Gastrocnemius medialis (tissue), 4 donors: ENCODE measurements around the gene CDK2AP2. TPM values are rescaled to one million over a fixed set of nuclear protein-coding genes. Genes with fewer than 3 reads are reported as not detected.
"Not testable (repeated sequence)": the region's sequence is repeated elsewhere in the genome, so short reads cannot be mapped to it uniquely, and the experiment has no call there.

Experiments
- ATAC-seq, 2 donors: fragments of 150-250 bp; one replicate each; pipeline ENCODE4 v1.9.1; 2016
- DNase-seq, 2 donors: peaks; one replicate each; pipeline ENCODE4 v3.0.0-alpha.2; 2019
- H3K27ac ChIP-seq, 4 donors: fragments of 200-600 bp; sonication (generic); 1 replicate in 1 of 4; 2 replicates in 3 of 4; pipeline ENCODE4 v1.5.1; 2016 to 2018; ENCODE audit warnings: mild to moderate bottlenecking in 2 of 4, moderate library complexity in 1 of 4
- H3K27me3 ChIP-seq, 3 donors: fragments of 200-600 bp; sonication (generic) in 2 of 3; 1 replicate in 1 of 3; 2 replicates in 2 of 3; pipeline versions ENCODE4 v1.5.1 to v1.6.0; 2016 to 2019; ENCODE audit warnings: mild to moderate bottlenecking in 1 of 3, moderate library complexity in 1 of 3
- H3K36me3 ChIP-seq, 2 donors: fragments of 200-600 bp; sonication (generic) in 1 of 2; one replicate each; pipeline ENCODE4 v1.5.1; 2017 to 2018
- H3K4me1 ChIP-seq, 2 donors: fragments of 200-600 bp; sonication (generic) in 1 of 2; one replicate each; pipeline ENCODE4 v1.5.1; 2016 to 2017; ENCODE audit warnings: mild to moderate bottlenecking in 2 of 2
- H3K4me3 ChIP-seq, 4 donors: fragments of 200-600 bp; sonication (generic) in 3 of 4; 1 replicate in 1 of 4; 2 replicates in 3 of 4; pipeline ENCODE4 v1.5.1; 2016 to 2019; ENCODE audit warnings: mild to moderate bottlenecking in 2 of 4
- H3K9me3 ChIP-seq, 3 donors: fragments of 200-600 bp; sonication (generic) in 2 of 3; 1 replicate in 1 of 3; 2 replicates in 2 of 3; pipeline ENCODE4 v1.5.1; 2016 to 2019
- POLR2A ChIP-seq, 2 donors: fragments of 450-650 bp; IDR thresholded peaks; one replicate each; pipeline ENCODE4 v1.6.1; 2017; ENCODE audit warnings: antibody characterized with exemption in 2 of 2, mild to moderate bottlenecking in 2 of 2, moderate library complexity in 2 of 2
- in situ Hi-C, 4 donors: fragments of 200-750 bp; cut with MboI; loops; one replicate each; pipeline versions ENCODE4 v1.15.0 to v1.8.0; 2017; ENCODE audit warnings: low sequenced_read_pairs in 4 of 4
- intact Hi-C: fragments of 100-400 bp; cut with DNase I; formaldehyde crosslinking; loops from one replicate; pipeline ENCODE4 v1.15.1; 2023; ENCODE audit warnings: low total_unique reads
- total RNA-seq, 4 donors: library from RNA; depleted of rRNA; stranded (reverse); fragments of >200 nt; gene quantifications; one replicate each; pipeline versions ENCODE4 v1.1.0 to v1.2.3, GENCODE V29; 2016
- TF ChIP-seq, protein P1 (sequence below), 5 experiments: fragments of 450-650 bp in 3 of 5; fragments of 200-600 bp in 2 of 5; sonication (generic) in 2 of 5; IDR thresholded peaks in 4 of 5; conservative IDR thresholded peaks in 1 of 5; 1 replicate in 4 of 5; 2 replicates in 1 of 5; pipeline ENCODE4 v1.5.1; 2016 to 2019; ENCODE audit warnings: antibody characterized with exemption in 5 of 5, mild to moderate bottlenecking in 3 of 5, moderate library complexity in 3 of 5

Gene CDK2AP2
- total RNA-seq, 4 donors from 2014 or later = 24.1 to 47.5 (median 37.3) TPM

DNA sequence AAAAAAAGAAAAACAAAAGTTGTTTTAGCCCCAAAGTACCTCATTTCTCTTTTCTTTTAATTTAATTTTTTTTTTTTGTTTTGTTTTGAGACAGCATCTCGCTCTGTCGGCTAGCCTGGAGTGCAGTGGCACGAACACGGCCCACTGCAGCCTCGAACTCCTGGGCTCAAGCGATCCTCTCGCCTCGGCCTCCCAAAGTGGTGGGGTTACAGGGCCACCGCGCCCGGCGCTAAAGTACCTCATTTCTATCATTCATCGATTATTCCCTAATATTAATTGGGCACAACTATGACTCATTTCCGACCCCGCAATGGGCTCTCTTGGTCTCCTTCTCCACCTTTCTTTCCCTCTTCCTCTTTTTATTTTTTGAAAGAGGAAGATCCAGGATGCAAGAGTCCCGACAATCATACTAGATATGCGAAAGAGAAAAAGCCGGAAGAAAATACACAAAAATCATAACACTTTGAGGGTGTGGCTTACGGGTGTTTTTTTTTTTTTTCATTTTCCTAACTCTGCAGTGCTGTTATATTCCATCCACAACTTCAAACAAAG, 25.6 kb downstream of the CDK2AP2 start:
- intact Hi-C loops = loop anchor here (2.0 kb wide), 1 partner anchor 24 kb away; no protein-coding TSS in a partner anchor
- DNase-seq = no peak
- H3K36me3 ChIP-seq = peaks cover 0 to 5% of the 10 kb centered on the region in 2 donors
- in situ Hi-C loops = no loop called here
- TF ChIP-seq POLR2A (IDR thresholded peaks at IDR 0.05) = no peak
- TF ChIP-seq, protein P1, sequence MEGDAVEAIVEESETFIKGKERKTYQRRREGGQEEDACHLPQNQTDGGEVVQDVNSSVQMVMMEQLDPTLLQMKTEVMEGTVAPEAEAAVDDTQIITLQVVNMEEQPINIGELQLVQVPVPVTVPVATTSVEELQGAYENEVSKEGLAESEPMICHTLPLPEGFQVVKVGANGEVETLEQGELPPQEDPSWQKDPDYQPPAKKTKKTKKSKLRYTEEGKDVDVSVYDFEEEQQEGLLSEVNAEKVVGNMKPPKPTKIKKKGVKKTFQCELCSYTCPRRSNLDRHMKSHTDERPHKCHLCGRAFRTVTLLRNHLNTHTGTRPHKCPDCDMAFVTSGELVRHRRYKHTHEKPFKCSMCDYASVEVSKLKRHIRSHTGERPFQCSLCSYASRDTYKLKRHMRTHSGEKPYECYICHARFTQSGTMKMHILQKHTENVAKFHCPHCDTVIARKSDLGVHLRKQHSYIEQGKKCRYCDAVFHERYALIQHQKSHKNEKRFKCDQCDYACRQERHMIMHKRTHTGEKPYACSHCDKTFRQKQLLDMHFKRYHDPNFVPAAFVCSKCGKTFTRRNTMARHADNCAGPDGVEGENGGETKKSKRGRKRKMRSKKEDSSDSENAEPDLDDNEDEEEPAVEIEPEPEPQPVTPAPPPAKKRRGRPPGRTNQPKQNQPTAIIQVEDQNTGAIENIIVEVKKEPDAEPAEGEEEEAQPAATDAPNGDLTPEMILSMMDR (IDR thresholded peaks at IDR 0.05 in 4 of 5, conservative IDR thresholded peaks at IDR 0.05 in 1 of 5) = no peak
- H3K4me1 ChIP-seq = peaks cover 9 to 14% of the 10 kb centered on the region in 2 donors
- ATAC-seq = peak; percentile 25 to 35
- H3K9me3 ChIP-seq = no peaks in the 10 kb centered on the region
- H3K4me3 ChIP-seq = peak overlapping the region; percentile 64 to 70 (median 66)
- peak overlapping the region; percentile 83 to 90 (median 86) for H3K27ac ChIP-seq
- H3K27me3 ChIP-seq = no peaks in the 10 kb centered on the region

DNA sequence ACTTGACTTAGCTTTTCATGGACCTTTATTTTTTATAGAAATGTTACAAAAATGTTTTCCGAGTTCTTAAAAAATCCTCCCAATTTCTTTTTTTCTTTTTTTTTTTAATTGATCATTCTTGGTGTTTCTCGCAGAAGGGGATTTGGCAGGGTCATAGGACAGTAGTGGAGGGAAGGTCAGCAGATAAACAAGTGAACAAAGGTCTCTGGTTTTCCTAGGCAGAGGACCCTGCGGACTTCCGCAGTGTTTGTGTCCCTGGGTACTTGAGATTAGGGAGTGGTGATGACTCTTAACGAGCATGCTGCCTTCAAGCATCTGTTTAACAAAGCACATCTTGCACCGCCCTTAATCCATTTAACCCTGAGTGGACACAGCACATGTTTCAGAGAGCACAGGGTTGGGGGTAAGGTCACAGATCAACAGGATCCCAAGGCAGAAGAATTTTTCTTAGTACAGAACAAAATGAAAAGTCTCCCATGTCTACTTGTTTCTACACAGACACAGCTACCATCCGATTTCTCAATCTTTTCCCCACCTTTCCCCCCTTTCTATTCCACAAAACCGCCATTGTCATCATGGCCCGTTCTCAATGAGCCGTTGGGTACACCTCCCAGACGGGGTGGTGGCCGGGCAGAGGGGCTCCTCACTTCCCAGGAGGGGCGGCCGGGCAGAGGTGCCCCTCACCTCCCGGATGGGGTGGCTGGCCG, 30.5 kb downstream of the CDK2AP2 start:
- H3K4me3 ChIP-seq, H3K4me1 ChIP-seq, ATAC-seq, H3K36me3 ChIP-seq, H3K27ac ChIP-seq, DNase-seq, intact Hi-C loops, H3K27me3 ChIP-seq, H3K9me3 ChIP-seq: not testable (repeated sequence)
- in situ Hi-C loops = loop anchor here in 2 of 4 donors (10.0 kb wide), 1 partner anchor 83 kb away; the partner anchor contains the start of gene RAD9A (in 2 of the 2)

DNA sequence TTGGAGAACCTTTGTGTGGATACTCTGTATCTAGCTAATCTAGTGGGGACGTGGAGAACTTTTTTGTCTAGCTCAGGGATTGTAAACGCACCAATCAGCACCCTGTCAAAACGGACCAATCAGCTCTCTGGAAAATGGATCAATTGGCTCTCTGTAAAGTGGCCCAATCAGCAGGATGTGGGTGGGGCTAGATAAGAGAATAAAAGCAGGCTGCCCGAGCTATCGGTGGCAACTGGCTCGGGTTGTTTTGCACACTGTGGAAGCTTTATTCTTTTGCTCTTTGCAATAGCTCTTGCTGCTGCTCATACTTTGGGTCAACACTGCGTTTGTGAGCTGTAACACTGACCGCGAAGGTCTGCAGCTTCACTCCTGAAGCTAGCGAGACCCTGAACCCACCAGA, 31.3 kb downstream of the CDK2AP2 start:
- in situ Hi-C loops = loop anchor here in 2 of 4 donors (10.0 kb wide), 1 partner anchor 82 kb away; the partner anchor contains the start of gene RAD9A (in 2 of the 2)

DNA sequence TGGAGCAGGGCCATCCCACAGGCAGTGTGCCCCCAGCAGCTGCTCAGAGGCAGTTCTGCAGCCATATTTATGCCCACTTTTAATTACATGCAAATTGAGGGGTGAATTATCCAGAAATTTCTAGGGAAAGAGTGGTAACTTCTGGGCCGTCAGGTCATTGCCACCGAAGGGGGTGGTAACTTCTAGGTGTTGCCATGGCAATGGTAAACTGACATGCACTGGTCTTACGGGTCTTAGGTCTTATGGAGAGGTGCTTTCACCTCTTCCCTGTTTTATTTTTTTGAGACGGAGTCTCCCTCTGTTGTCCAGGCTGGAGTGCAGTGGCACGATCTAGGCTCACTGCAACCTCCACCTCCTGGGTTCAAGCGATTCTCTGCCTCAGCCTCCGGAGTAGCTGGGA, 35.1 kb downstream of the CDK2AP2 start:
- in situ Hi-C loops = loop anchor here in 2 of 4 donors (10.0 kb wide), 1 partner anchor 78 kb away; the partner anchor contains the start of gene RAD9A (in 2 of the 2)
- no peak overlapping the region for H3K27ac ChIP-seq
- no peak for DNase-seq
- intact Hi-C loops = no loop called here
- H3K4me1 ChIP-seq = peaks cover 6 to 13% of the 10 kb centered on the region in 2 donors
- ATAC-seq = no peak
- no peak overlapping the region for H3K4me3 ChIP-seq
- H3K36me3 ChIP-seq = no peaks in the 10 kb centered on the region
- no peaks in the 10 kb centered on the region for H3K9me3 ChIP-seq
- TF ChIP-seq, protein P1 (IDR thresholded peaks at IDR 0.05 in 4 of 5, conservative IDR thresholded peaks at IDR 0.05 in 1 of 5) = no peak
- TF ChIP-seq POLR2A (IDR thresholded peaks at IDR 0.05) = no peak
- H3K27me3 ChIP-seq = no peaks in the 10 kb centered on the region

More for the DNA sequence above, 31.3 kb downstream of the CDK2AP2 start:
- DNase-seq, H3K4me1 ChIP-seq, H3K27ac ChIP-seq, H3K4me3 ChIP-seq, ATAC-seq, H3K9me3 ChIP-seq, H3K27me3 ChIP-seq, H3K36me3 ChIP-seq, intact Hi-C loops: not testable (repeated sequence)

DNA sequence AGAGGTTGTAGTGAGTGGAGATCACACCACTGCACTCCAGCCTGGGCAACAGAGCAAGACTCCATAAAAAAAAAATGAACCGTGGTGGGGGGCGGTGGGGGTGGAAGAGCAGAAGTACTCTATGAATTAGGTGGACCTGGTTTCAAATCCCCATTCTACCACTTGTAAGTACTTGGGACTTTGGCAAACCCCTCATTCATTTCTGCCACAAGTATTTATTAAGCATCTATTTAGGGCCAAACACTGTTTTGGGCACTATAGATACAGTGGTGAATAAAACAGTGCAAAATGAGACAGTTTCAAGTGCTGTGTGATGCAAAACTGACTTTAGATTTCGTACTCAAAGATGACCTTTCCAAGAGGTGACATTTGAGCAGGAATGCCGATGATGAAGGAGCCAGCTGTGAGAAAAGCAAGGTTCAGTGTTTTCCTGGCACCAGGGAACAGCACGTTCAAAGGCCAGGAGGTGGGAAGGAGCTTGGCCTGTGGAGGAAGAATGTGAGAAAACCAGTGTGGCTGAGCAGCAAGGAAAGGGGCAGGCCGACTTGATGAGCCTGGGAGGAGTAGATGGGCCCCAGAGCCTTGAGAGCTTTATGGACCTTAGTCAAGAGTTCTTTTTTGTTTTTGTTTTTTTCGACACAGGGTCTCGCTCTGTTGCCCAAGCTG, 37.5 kb downstream of the CDK2AP2 start:
- Histone ChIP-seq H3K9me3 (no peaks in the 10 kb centered on the region), H3K27me3 (no peaks in the 10 kb centered on the region), H3K4me1 (peaks cover 8 to 18% of the 10 kb centered on the region in 2 donors), H3K36me3 (no peaks in the 10 kb centered on the region), H3K4me3 (no peak overlapping the region), H3K27ac (no peak overlapping the region)
- no peak for DNase-seq
- TF ChIP-seq POLR2A (IDR thresholded peaks at IDR 0.05) = no peak
- TF ChIP-seq, protein P1 (IDR thresholded peaks at IDR 0.05 in 4 of 5, conservative IDR thresholded peaks at IDR 0.05 in 1 of 5) = no peak
- in situ Hi-C loops = loop anchor here in 2 of 4 donors (10.0 kb wide), 1 partner anchor 76 kb away; the partner anchor contains the start of gene RAD9A (in 2 of the 2)
- intact Hi-C loops = no loop called here
- no peak for ATAC-seq
